Retinal pigment epithelial cell (primary cell): ENCODE data around the gene KIR3DL3.
"Not testable (repeated sequence)": the region's sequence is repeated elsewhere in the genome, so short reads cannot be mapped to it uniquely, and the experiment has no call there.

Experiments used
- DNase-seq: peaks from one replicate; pipeline ENCODE4 v3.0.0-alpha.2; 2010; ENCODE audit warnings: low read depth
- H3K4me3 ChIP-seq: 2 replicates; pipeline ENCODE4 v1.5.1; 2011; ENCODE audit warnings: mild to moderate bottlenecking, low read length, control low read depth, moderate library complexity
- TF ChIP-seq, protein P1 (sequence below): conservative IDR thresholded peaks from 2 replicates; pipeline ENCODE4 v1.5.1; 2011; ENCODE audit warnings: low read depth, low read length, control low read depth, inconsistent platforms

The KIR3DL3 gene

DNA sequence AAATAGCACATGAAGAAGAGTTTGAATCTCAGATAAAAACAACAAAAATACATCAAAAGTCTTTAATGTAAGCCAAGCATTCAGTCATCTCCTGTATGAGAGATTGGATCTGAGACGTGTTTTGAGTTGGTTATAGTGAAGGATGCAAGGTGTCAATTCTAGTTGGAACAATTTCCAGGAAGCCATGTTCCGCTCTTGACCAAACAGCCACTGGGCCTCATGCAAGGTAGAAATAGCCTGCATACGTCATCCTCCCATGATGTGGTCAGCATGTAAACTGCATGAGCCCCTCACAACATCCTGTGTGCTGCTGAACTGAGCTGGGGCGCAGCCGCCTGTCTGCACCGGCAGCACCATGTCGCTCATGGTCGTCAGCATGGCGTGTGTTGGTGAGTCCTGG, at the start of gene KIR3DL3:
Gene KIR3DL3, plus strand, starts transcription at position 301 of the 400 bp plus-strand sequence. Its CDS starts 55 bp downstream, at position 356.
- TF ChIP-seq, protein P1, sequence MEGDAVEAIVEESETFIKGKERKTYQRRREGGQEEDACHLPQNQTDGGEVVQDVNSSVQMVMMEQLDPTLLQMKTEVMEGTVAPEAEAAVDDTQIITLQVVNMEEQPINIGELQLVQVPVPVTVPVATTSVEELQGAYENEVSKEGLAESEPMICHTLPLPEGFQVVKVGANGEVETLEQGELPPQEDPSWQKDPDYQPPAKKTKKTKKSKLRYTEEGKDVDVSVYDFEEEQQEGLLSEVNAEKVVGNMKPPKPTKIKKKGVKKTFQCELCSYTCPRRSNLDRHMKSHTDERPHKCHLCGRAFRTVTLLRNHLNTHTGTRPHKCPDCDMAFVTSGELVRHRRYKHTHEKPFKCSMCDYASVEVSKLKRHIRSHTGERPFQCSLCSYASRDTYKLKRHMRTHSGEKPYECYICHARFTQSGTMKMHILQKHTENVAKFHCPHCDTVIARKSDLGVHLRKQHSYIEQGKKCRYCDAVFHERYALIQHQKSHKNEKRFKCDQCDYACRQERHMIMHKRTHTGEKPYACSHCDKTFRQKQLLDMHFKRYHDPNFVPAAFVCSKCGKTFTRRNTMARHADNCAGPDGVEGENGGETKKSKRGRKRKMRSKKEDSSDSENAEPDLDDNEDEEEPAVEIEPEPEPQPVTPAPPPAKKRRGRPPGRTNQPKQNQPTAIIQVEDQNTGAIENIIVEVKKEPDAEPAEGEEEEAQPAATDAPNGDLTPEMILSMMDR: no peak
- DNase-seq: no peak
- H3K4me3 ChIP-seq: no peak within 1 kb of the TSS

DNA sequence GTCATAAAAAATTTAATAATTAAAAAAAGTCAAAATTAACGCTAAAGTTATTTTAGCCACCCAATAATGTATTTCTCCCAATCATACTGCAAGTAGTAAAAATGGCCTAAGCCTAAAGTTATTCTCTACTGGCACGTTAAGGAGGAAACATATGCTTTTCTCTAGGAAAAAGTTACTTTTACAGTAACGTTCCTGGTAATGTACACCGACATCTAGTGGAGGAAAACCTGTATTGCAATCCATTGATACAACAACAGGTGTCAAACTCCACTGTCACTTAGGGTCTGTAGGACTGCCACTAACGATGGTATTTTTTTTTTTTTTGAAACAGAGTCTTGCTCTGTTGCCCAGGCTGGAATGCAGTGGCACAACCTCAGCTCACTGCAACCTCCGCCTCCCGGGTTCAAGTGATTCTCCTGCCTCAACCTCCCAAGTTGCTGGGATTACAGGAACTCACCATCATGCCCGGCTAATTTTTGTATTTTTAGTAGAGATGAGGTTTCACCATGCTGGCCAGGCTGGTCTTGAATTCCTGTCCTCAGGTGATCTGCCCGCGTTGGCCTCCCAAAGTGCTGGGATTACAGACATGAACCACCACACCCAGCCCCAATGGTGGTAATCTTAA, 47.9 kb upstream of the KIR3DL3 start:
- H3K4me3 ChIP-seq, DNase-seq: not testable (repeated sequence)
- TF ChIP-seq, protein P1: peak; percentile 78

DNA sequence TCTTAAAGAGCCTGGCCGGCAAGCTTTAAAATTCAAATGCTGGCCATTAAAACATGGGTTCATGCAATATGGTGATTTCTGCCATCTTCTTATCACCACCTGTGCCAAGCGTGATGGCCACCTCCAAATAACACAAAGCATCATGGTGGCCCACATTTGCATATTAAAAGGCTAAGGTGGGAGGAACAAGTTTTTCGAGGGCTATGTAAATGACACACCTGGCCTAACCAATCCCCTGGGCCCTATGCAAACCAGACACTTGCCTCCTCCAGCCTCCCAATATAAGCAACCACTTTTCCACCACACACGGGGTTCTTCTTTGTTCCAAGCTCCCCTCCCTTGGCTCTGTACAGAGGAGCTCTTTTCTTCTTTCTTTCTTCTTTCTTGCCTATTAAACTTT, 47.0 kb upstream of the KIR3DL3 start:
- TF ChIP-seq, protein P1: no peak
- DNase-seq: no peak
- no peak overlapping the region for H3K4me3 ChIP-seq

DNA sequence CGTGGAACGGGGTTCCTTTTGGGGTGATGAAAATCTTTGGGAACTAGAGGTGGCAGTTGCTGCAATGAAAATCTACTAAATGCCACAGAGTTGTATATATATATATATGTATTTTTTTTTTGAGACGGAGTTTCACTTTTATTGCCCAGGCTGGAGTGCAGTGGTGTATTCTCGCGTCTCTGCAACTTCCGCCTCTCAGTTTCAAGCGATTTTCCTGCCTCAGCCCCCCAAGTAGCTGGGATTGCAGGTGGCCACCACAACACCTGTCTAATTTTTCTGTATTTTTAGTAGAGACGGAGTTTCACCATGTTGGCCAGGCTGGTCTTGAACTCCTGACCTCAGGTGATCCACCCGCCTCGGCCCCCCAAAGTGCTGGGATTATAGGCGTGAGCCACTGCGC, 42.6 kb upstream of the KIR3DL3 start:
- not testable (repeated sequence) for H3K4me3 ChIP-seq, DNase-seq

DNA sequence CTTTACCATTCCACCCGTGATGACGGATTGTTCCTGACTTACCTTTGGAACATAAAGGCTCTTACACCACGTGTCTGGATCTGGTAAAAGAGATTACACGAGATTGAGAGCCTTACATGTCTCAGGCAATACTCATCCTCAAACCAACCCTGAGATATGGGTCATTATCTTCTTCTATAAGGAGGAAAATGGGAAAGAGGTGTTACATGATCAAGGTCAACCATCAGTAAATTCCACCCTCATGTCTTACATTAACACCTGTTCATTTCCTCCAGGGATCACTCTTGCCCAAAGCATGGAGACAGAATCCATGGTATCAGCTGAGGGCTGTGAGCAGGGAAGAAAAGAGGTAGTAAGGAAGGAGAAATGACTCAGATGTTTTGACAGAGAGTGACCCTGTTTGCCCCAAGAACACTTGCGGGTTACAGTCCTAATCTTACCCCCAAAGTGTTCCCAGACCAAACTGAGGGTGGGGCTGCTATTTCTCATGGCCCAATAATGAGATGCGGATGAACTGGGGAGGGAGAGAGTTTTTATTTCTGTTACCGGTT, 41.9 kb upstream of the KIR3DL3 start:
- TF ChIP-seq, protein P1: no peak
- DNase-seq: no peak
- H3K4me3 ChIP-seq: no peak overlapping the region

DNA sequence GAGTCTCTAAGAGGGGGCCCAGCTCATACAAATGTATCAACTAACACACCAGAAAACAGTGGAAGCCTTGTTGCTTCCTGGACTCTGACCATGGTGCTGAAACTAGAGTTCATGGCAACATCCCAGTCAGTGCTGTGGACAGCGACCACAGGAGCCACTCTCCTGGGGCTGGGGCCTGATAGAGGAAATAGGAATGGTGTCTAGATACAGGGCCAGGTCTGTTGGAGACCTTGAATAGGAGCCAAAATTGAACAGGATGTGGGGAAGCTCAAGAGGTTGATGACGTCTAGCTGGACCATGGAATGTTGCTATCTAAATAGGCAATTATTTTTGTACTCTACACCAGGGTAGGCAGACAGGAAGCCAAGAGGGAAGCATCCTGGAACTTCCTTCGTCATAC, 39.7 kb upstream of the KIR3DL3 start:
- TF ChIP-seq, protein P1: no peak
- DNase-seq: no peak
- no peak overlapping the region for H3K4me3 ChIP-seq

DNA sequence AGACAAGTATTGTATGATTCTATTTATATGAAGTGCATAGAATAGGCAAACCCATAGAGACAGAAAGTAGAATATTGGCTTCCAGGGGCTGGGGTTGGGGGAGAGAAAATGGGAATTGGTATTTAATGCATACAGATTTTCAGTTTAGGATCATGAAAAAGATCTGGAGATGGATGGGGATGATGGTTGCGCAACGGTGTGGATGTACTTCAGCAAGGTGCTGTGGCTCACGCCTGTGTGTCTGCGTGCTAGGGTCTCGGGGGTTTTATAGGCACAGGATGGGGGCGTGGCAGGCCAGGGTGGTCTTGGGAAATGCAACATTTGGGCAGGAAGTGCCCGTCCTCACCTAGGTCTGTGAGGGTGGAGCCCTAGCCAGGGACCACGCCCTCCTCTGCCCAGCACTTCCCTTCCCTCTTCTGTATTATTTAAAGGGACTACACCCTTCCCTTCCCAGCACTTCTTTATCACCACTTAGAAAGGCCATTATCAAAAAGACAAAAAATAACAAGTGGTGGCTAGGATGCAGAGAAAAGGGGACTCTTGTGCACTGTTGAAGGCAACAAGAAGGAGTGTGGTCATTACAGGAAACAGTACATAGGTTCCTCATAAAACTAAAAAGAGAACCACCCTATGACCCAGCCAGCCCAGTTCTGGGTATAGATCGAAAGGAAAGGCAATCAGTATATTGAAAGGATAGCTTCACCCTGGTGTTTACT, 32.5 kb upstream of the KIR3DL3 start:
- no peak overlapping the region for H3K4me3 ChIP-seq
- TF ChIP-seq, protein P1: no peak
- DNase-seq: no peak
